RWPE1 (cell line): Measurements from ENCODE around the gene MAP4K3.

ENCODE experiments used
- CTCF ChIA-PET: fragments of 350-600 bp; sonication (Branson Sonifier 250); formaldehyde crosslinking; extraction: SDS; loops from one replicate; lab custom pipeline; 2021; lab: Yijun Ruan, JAX
- POLR2A ChIA-PET: fragments of 400-600 bp; formaldehyde crosslinking; extraction: SDS; loops from one replicate; lab custom pipeline; 2020; ENCODE audit warnings: antibody characterized with exemption; ENCODE audit not compliant: low non-redundant PET; lab: Yijun Ruan, JAX
- DNase-seq: peaks from one replicate; pipeline ENCODE4 v3.0.0; 2012; ENCODE audit warnings: low spot score
- H3K27ac ChIP-seq: fragments of 450-650 bp; 2 replicates; pipeline ENCODE4 v1.5.1; 2017
- TF ChIP-seq, protein P1 (sequence below): fragments of 450-650 bp; conservative IDR thresholded peaks from 2 replicates; pipeline ENCODE4 v1.5.1; 2017; ENCODE audit warnings: low read depth, mild to moderate bottlenecking

Gene MAP4K3

DNA sequence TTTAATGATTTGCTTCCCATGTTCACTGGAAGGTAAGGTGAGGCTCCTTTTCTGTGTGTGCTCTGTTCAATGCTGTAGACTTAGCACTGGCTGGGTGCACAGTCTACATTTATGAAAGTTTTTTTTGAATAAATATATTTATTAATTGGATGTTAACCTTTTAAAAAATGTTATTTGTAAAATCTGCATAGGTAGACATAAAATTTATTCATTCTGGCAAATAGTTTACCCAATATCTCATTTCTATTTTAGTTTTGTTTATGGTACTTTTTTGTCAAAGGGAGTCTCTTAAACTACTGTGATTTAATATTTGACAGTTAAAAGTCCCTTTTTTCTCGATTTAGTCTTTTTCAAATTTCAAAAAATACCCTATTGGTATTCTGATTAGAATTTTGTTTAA is 213.2 kb downstream of the MAP4K3 start:
- H3K27ac ChIP-seq: no peak overlapping the region
- ChIA-PET CTCF (interaction anchor here (0.6 kb wide), 1 partner anchor 80 kb away, joined by 3 read pairs; no protein-coding TSS in a partner anchor), POLR2A (no interaction called here)
- TF ChIP-seq, protein P1, sequence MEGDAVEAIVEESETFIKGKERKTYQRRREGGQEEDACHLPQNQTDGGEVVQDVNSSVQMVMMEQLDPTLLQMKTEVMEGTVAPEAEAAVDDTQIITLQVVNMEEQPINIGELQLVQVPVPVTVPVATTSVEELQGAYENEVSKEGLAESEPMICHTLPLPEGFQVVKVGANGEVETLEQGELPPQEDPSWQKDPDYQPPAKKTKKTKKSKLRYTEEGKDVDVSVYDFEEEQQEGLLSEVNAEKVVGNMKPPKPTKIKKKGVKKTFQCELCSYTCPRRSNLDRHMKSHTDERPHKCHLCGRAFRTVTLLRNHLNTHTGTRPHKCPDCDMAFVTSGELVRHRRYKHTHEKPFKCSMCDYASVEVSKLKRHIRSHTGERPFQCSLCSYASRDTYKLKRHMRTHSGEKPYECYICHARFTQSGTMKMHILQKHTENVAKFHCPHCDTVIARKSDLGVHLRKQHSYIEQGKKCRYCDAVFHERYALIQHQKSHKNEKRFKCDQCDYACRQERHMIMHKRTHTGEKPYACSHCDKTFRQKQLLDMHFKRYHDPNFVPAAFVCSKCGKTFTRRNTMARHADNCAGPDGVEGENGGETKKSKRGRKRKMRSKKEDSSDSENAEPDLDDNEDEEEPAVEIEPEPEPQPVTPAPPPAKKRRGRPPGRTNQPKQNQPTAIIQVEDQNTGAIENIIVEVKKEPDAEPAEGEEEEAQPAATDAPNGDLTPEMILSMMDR: no peak
- no peak for DNase-seq

DNA sequence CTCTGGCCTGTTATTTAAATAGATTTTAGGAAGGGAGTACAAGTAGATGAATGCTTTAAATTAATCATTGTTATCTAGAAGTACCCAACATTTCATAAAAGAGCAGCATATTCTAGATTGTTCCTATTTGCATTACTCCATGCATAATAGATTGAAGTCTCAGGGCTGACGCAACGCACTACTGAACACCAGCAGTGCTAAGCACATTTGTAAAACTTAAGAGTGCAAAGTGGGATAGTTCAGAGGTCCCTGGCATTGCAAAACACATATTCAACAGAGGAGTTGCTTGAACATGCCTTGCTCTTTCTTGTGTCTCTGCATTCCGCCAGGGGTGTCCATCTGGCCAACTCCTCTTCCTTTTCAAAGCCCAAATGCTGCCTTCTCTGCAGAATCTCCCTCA is 215.6 kb downstream of the MAP4K3 start:
- DNase-seq: no peak
- TF ChIP-seq, protein P1: no peak
- POLR2A ChIA-PET: no interaction called here
- CTCF ChIA-PET: no interaction called here
- no peak overlapping the region for H3K27ac ChIP-seq

DNA sequence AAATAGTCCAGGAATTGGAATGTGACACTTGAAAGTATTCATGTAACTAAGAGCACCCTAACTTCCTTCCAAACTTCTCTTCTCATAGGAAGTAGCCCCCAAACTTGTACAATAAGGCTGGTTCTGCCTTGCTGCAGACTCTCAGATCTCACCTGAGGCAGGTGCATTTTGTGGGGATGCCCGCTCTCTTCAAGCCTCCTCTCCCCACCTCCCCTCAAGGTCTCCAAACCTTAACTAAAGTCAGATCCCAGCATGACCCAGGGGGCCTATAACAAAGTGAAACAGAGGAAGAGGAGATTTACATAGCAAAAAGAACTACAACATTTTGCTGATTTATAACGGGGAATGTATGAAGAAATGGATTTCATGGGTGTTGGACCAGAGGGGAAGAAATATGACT is 216.9 kb downstream of the MAP4K3 start:
- TF ChIP-seq, protein P1: no peak
- no peak overlapping the region for H3K27ac ChIP-seq
- ChIA-PET POLR2A (no interaction called here), CTCF (no interaction called here)
- DNase-seq: no peak

DNA sequence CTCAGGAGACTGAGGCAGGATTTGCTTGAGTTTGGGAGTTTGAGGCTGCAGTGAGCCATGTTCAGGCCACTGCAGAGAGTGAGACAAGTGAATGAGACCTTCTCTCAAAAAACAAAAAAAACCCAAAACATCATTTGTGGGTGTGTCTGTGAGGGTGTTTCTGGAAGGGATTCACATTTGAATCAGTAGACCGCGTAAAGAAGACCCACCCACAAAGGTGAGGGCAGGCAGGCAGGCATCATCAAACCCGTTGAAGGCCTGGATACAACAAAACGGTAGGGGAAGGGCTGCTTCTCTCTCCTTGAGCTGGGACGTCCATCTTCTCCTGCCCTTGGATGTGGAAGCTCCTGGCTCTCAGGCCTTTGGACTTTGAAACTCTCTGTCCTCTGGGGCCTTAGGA is 218.7 kb downstream of the MAP4K3 start:
- ChIA-PET CTCF (interaction anchor here (0.6 kb wide), 1 partner anchor 149 kb away, joined by 3 read pairs; no protein-coding TSS in a partner anchor), POLR2A (interaction anchor here (0.6 kb wide), 1 partner anchor 62 kb away, joined by 3 read pairs; no protein-coding TSS in a partner anchor)
- no peak for DNase-seq
- TF ChIP-seq, protein P1: no peak
- H3K27ac ChIP-seq: no peak overlapping the region

DNA sequence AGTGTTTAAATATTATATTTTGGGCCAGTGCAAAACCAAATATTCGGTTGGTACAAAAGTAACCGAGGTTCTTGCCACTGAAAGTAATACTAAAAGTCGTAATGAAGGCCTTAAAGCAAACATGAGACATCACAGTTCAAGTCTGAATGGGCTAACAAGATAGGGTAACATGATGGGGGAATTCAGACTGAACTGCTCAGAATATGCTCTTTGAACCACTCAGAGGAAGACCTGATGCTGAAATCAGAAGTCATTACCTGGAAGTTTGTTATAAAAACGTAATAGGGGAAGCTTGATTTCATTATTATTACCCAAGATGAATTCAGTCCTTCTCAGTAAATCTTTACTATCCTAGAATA is 219.9 kb downstream of the MAP4K3 start:
- no peak overlapping the region for H3K27ac ChIP-seq
- DNase-seq: no peak
- ChIA-PET CTCF (no interaction called here), POLR2A (no interaction called here)
- TF ChIP-seq, protein P1: no peak

DNA sequence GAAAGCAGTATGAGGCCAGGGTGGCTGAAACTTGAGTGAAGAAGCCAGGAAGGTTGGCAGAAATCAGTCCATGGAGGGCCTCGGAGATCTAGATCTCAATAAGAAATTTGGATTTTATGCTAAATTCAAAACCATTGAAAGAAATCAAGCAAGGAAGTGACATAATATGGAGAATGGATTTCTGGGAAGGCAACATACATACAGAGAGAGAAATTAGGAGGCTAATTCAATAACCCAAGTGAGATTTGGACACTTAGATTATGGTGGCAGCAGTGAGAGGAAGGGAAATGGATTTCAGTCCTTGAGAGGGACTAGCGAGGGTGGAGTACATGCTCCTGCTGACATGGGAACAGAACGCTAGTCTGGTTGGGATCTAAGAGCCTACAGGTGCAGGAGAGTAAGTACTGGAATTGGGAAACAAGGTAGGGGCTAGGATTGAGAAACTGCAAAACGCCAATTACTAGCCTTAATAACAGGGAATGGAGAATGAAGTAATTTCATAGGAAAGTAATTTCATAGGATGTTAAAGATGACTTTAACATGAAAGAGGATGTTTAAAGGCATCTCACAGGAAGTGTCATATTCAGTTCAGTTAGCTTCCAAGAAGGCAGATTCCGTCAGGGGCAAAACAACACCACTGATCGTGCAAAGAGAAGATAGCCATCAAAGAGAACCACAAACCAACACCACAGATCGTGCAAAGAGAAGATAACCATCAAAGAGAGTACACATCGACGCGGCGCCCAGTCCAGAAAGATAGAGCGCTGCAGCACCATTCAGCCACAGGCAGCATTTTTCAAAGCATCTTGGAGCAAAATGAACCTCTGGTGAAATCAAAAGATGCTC is 220.5 kb downstream of the MAP4K3 start:
- no peak for DNase-seq
- CTCF ChIA-PET: no interaction called here
- TF ChIP-seq, protein P1: no peak
- POLR2A ChIA-PET: no interaction called here
- H3K27ac ChIP-seq: no peak overlapping the region
